HCT116 (cell line): ENCODE results near the gene CDH23. TPM values are rescaled to one million over a fixed set of nuclear protein-coding genes. Genes with fewer than 3 reads are reported as not detected.

Experiments
- ATAC-seq: fragments of 200-7000 bp; cut with Tn5 transposase; 2 replicates; pipeline ENCODE4 v1.9.1; 2020; ENCODE audit warnings: mild to moderate bottlenecking, moderate library complexity
- BruUV-seq: library from RNA; stranded (reverse); fragments of 400-500 nt; replicated peaks from 2 replicates; lab custom pipeline; 2021; lab: Mats Ljungman, UMichigan
- CTCF ChIA-PET: fragments of 300-600 bp; sonication (Branson Sonifier 250); formaldehyde crosslinking; loops from one replicate; lab custom pipeline; 2021; ENCODE audit warnings: antibody characterized with exemption; lab: Charles Lee
- POLR2A ChIA-PET: fragments of 300-600, 350-600 bp; sonication (Branson Sonifier 250); formaldehyde crosslinking; loops from one replicate; lab custom pipeline; 2021; ENCODE audit warnings: antibody characterized with exemption; lab: Charles Lee
- RAD21 ChIA-PET, 2 experiments: fragments of 300-600 bp; sonication (Branson Sonifier 250); formaldehyde crosslinking; loops; one replicate each; lab custom pipeline; 2023; ENCODE audit warnings: low total read pairs in 2 of 2; ENCODE audit not compliant: uncharacterized antibody in 2 of 2, unreplicated experiment in 2 of 2, low non-redundant PET in 1 of 2; lab: Charles Lee
- DNase-seq: peaks from one replicate; pipeline ENCODE4 v3.0.0-alpha.2; 2010; ENCODE audit warnings: low read depth, low spot score
- H2AFZ ChIP-seq: fragments of 200-600 bp; shearing (Covaris generic), sonication (generic); 2 replicates; pipeline ENCODE4 v1.6.1; 2017; ENCODE audit warnings: low read depth, mixed run types, mixed read lengths, antibody characterized with exemption, low read length; ENCODE audit not compliant: poor library complexity, severe bottlenecking
- H3K27ac ChIP-seq: 2 replicates; pipeline ENCODE4 v1.5.1; 2012; ENCODE audit warnings: low read depth, low read length
- H3K27me3 ChIP-seq: fragments of 200-600 bp; sonication (generic); 2 replicates; pipeline ENCODE4 v1.6.1; 2016; ENCODE audit warnings: mixed run types, low read length, mixed read lengths; ENCODE audit not compliant: insufficient read depth
- H3K36me3 ChIP-seq, 2 experiments: fragments of 200-500 bp in 1 of 2; fragments of 200-600 bp in 1 of 2; sonication (Bioruptor generic) in 1 of 2; sonication (generic) in 1 of 2; 2 replicates each; pipeline versions ENCODE4 v1.5.1 to v1.6.1; 2014 to 2016; ENCODE audit warnings: low read length in 2 of 2, inconsistent platforms in 1 of 2, mixed read lengths in 1 of 2, mixed run types in 1 of 2; ENCODE audit not compliant: insufficient read depth in 2 of 2, control insufficient read depth in 1 of 2
- H3K4me1 ChIP-seq, 2 experiments: fragments of 200-600 bp in 1 of 2; sonication (generic) in 1 of 2; 2 replicates each; pipeline versions ENCODE4 v1.5.1 to v1.6.1; 2012 to 2017; ENCODE audit warnings: low read length in 2 of 2, inconsistent platforms in 1 of 2, mild to moderate bottlenecking in 1 of 2, mixed read lengths in 1 of 2, mixed run types in 1 of 2, moderate library complexity in 1 of 2; ENCODE audit not compliant: insufficient read depth in 2 of 2, control insufficient read depth in 1 of 2
- H3K4me2 ChIP-seq: fragments of 200-600 bp; sonication (generic); 2 replicates; pipeline ENCODE4 v1.6.1; 2017; ENCODE audit warnings: mixed run types, low read length, mixed read lengths
- H3K4me3 ChIP-seq, 2 experiments: fragments of 200-600 bp in 1 of 2; sonication (generic) in 1 of 2; replicated peaks in 1 of 2; 2 replicates each; pipeline ENCODE4 v1.5.1; 2011 to 2016; ENCODE audit warnings: low read length in 2 of 2, control low read depth in 1 of 2, low read depth in 1 of 2, mild to moderate bottlenecking in 1 of 2, mixed read lengths in 1 of 2, mixed run types in 1 of 2
- H3K79me2 ChIP-seq: fragments of 200-600 bp; sonication (generic); 2 replicates; pipeline ENCODE4 v1.6.1; 2017; ENCODE audit warnings: mild to moderate bottlenecking, mixed run types, low read length, moderate library complexity, mixed read lengths; ENCODE audit not compliant: insufficient read depth
- H3K9ac ChIP-seq: fragments of 200-600 bp; sonication (generic); 2 replicates; pipeline ENCODE4 v1.6.1; 2016; ENCODE audit warnings: low read length, mixed read lengths
- H3K9me2 ChIP-seq: fragments of 200-600 bp; sonication (generic), shearing (Covaris generic); 2 replicates; pipeline ENCODE4 v1.6.1; 2017; ENCODE audit warnings: mixed run types, mild to moderate bottlenecking, moderate library complexity; ENCODE audit not compliant: insufficient read depth
- H3K9me3 ChIP-seq, 2 experiments: fragments of 200-500 bp in 1 of 2; fragments of 200-600 bp in 1 of 2; sonication (Bioruptor generic) in 1 of 2; sonication (generic) in 1 of 2; 2 replicates each; pipeline ENCODE4 v1.6.1; 2014 to 2017; ENCODE audit warnings: low read length in 2 of 2, mixed read lengths in 2 of 2, inconsistent platforms in 1 of 2, low read depth in 1 of 2, mild to moderate bottlenecking in 1 of 2, mixed run types in 1 of 2, moderate library complexity in 1 of 2; ENCODE audit not compliant: control insufficient read depth in 1 of 2, insufficient read depth in 1 of 2
- H4K20me1 ChIP-seq: fragments of 200-600 bp; sonication (generic), shearing (Covaris generic); 2 replicates; pipeline ENCODE4 v1.6.1; 2017; ENCODE audit warnings: mixed run types, mild to moderate bottlenecking, moderate library complexity; ENCODE audit not compliant: insufficient read depth
- ELF1 ChIP-seq: IDR thresholded peaks from 2 replicates; pipeline ENCODE4 v1.6.1; 2012; ENCODE audit warnings: low read depth, borderline replicate concordance
- POLR2A ChIP-seq: IDR thresholded peaks from 2 replicates; pipeline ENCODE4 v1.7.0; 2011; ENCODE audit warnings: borderline replicate concordance; ENCODE audit not compliant: insufficient read depth, insufficient read length; ENCODE audit errors: extremely low read depth
- REST ChIP-seq: IDR thresholded peaks from 2 replicates; pipeline ENCODE4 v1.6.1; 2012; ENCODE audit warnings: low read depth
- SP1 ChIP-seq: IDR thresholded peaks from 2 replicates; pipeline ENCODE4 v1.6.1; 2012; ENCODE audit warnings: low read depth
- SRF ChIP-seq: IDR thresholded peaks from 2 replicates; pipeline ENCODE4 v1.6.1; 2012; ENCODE audit warnings: low read depth
- ZBTB33 ChIP-seq: IDR thresholded peaks from 2 replicates; pipeline ENCODE4 v1.6.1; 2011; ENCODE audit warnings: mild to moderate bottlenecking, low read length, moderate library complexity; ENCODE audit not compliant: insufficient replicate concordance; ENCODE audit errors: extremely low read depth
- intact Hi-C: fragments of 100-400 bp; cut with micrococcal nuclease; formaldehyde crosslinking; loops from 2 replicates; pipeline ENCODE4 v1.10.0; 2022
- total RNA-seq: library from RNA; stranded (reverse); gene quantifications from one replicate; pipeline ENCODE4 v1.2.1, GENCODE V29; 2021; ENCODE audit not compliant: unreplicated experiment

CDH23 gene
- total RNA-seq, 1 experiment from 2014 or later, result not detected

- H4K20me1 ChIP-seq, result no peaks in the 10 kb centered on the region
- CTCF ChIA-PET, result interaction anchor here (1.2 to 1.8 kb wide), 3 partner anchors 49 to 189 kb away, joined by 3 to 7 read pairs (median 3); no protein-coding TSS in a partner anchor
- no peaks in the 10 kb centered on the region for H3K27me3 ChIP-seq
- no peaks in the 10 kb centered on the region for H3K4me1 ChIP-seq
- H3K4me2 ChIP-seq, result no peak overlapping the region
- no peaks in the 10 kb centered on the region for H3K9me3 ChIP-seq
- intact Hi-C loops, result loop anchor here (5.0 kb wide), 1 partner anchor 254 kb away; the partner anchor contains the start of gene SLC29A3
- H2AFZ ChIP-seq, result no peak overlapping the region
- no peaks in the 10 kb centered on the region for H3K36me3 ChIP-seq
- DNase-seq, result no peak
- no peak overlapping the region for H3K27ac ChIP-seq
- ATAC-seq, result no peak
- no TSS peak for BruUV-seq
- POLR2A ChIA-PET, result no interaction called here
- RAD21 ChIA-PET, result interaction anchor here in 1 of 2 experiments (0.6 to 1.2 kb wide), 2 partner anchors 187 to 253 kb away, joined by 4 to 5 read pairs; partner anchors contain the start of gene SLC29A3
- H3K9me2 ChIP-seq, result no peaks in the 10 kb centered on the region
- TF ChIP-seq REST (no peak), SP1 (no peak), SRF (no peak), POLR2A (no peak), ZBTB33 (no peak), ELF1 (no peak)
- H3K79me2 ChIP-seq, result no peaks in the 10 kb centered on the region
- H3K9ac ChIP-seq, result no peak overlapping the region
- H3K4me3 ChIP-seq, result no peak overlapping the region
Measured at GRCh38 chr10:71571460-71572175, 174.9 kb downstream of the CDH23 start.
